GM19043 (cell line): ENCODE data around the gene GK.
"Not testable (repeated sequence)": the region's sequence is repeated elsewhere in the genome, so short reads cannot be mapped to it uniquely, and the experiment has no call there.

ENCODE experiments used
- ATAC-seq: cut with Tn5 transposase; IDR thresholded peaks from one replicate; pipeline ENCODE4 v1.9.1; 2021; ENCODE audit warnings: low read depth; ENCODE audit not compliant: unreplicated experiment

The GK gene

GRCh38 chrX:30653415-30654131 is at the start of gene GK:
TSS of gene GK (plus strand) at chrX:30653423. CDS start at chrX:30653538, 115 bp downstream.
- peak; percentile 0 for ATAC-seq

GRCh38 chrX:30607155-30607554 is 46.1 kb upstream of the GK start:
- ATAC-seq: no peak

- no peak for ATAC-seq
Measured at GRCh38 chrX:30610026-30610425, 43.2 kb upstream of the GK start.

GRCh38 chrX:30612250-30612655 is 41.0 kb upstream of the GK start:
- no peak for ATAC-seq

- ATAC-seq: no peak
Measured at GRCh38 chrX:30613721-30614120, 39.5 kb upstream of the GK start.

- ATAC-seq: no peak
Measured at GRCh38 chrX:30615229-30615628, 38.0 kb upstream of the GK start.

- no peak for ATAC-seq
Measured at GRCh38 chrX:30618160-30618765, 35.0 kb upstream of the GK start.

- no peak for ATAC-seq
Measured at GRCh38 chrX:30620125-30620524, 33.1 kb upstream of the GK start.

GRCh38 chrX:30620980-30621618 is 32.1 kb upstream of the GK start:
- no peak for ATAC-seq

GRCh38 chrX:30622361-30622760 is 30.9 kb upstream of the GK start:
- no peak for ATAC-seq

- ATAC-seq: no peak
Measured at GRCh38 chrX:30626402-30626801, 26.8 kb upstream of the GK start.

GRCh38 chrX:30627818-30628652 is 25.2 kb upstream of the GK start:
- no peak for ATAC-seq

GRCh38 chrX:30634070-30634469 is 19.2 kb upstream of the GK start:
- ATAC-seq: not testable (repeated sequence)

- no peak for ATAC-seq
Measured at GRCh38 chrX:30635630-30636029, 17.6 kb upstream of the GK start.

GRCh38 chrX:30637874-30638815 is 15.1 kb upstream of the GK start:
- ATAC-seq: no peak

GRCh38 chrX:30639702-30640101 is 13.5 kb upstream of the GK start:
- not testable (repeated sequence) for ATAC-seq

GRCh38 chrX:30642642-30643041 is 10.6 kb upstream of the GK start:
- no peak for ATAC-seq

GRCh38 chrX:30643313-30643821 is 9.9 kb upstream of the GK start:
- ATAC-seq: no peak

- ATAC-seq: peak; percentile 23
Measured at GRCh38 chrX:30649859-30650258, 3.4 kb upstream of the GK start.
